Ishikawa (cell line): Measurements from ENCODE around the gene AHSG.

ENCODE experiments used
- CEBPB ChIP-seq: IDR thresholded peaks from 2 replicates; pipeline ENCODE4 v1.6.1; 2012
- CREB1 ChIP-seq: IDR thresholded peaks from 2 replicates; pipeline ENCODE4 v1.6.1; 2012; ENCODE audit warnings: low read depth
- EGR1 ChIP-seq: IDR thresholded peaks from 2 replicates; pipeline ENCODE4 v1.6.1; 2012
- EP300 ChIP-seq: IDR thresholded peaks from 2 replicates; pipeline ENCODE4 v1.6.1; 2012; ENCODE audit warnings: borderline replicate concordance
- FOXM1 ChIP-seq: IDR thresholded peaks from 2 replicates; pipeline ENCODE4 v1.6.1; 2012; ENCODE audit warnings: low read depth, borderline replicate concordance
- MAX ChIP-seq: IDR thresholded peaks from 2 replicates; pipeline ENCODE4 v1.6.1; 2012
- NFIC ChIP-seq: IDR thresholded peaks from 2 replicates; pipeline ENCODE4 v1.6.1; 2012
- RAD21 ChIP-seq: IDR thresholded peaks from 2 replicates; pipeline ENCODE4 v1.6.1; 2012; ENCODE audit warnings: low read depth
- REST ChIP-seq: IDR thresholded peaks from 2 replicates; pipeline ENCODE4 v1.6.1; 2012; ENCODE audit warnings: low read depth, mild to moderate bottlenecking
- TAF1 ChIP-seq: IDR thresholded peaks from 2 replicates; pipeline ENCODE4 v1.6.1; 2012; ENCODE audit warnings: low read depth, mild to moderate bottlenecking
- TCF12 ChIP-seq: IDR thresholded peaks from 2 replicates; pipeline ENCODE4 v1.6.1; 2012; ENCODE audit warnings: low read depth
- TEAD4 ChIP-seq: IDR thresholded peaks from 2 replicates; pipeline ENCODE4 v1.6.1; 2012
- USF1 ChIP-seq: IDR thresholded peaks from 2 replicates; pipeline ENCODE4 v1.6.1; 2012
- YY1 ChIP-seq: IDR thresholded peaks from 2 replicates; pipeline ENCODE4 v1.6.1; 2012; ENCODE audit warnings: low read depth
- ZBTB7A ChIP-seq: IDR thresholded peaks from 2 replicates; pipeline ENCODE4 v1.6.1; 2012; ENCODE audit warnings: low read depth

The AHSG gene

GRCh38 chr3:186596568-186597287 is 16.1 kb upstream of the AHSG start:
- TF ChIP-seq TAF1 (no peak), REST (peak; percentile 41), CEBPB (no peak), USF1 (no peak), NFIC (no peak)

GRCh38 chr3:186598108-186598784 is 14.6 kb upstream of the AHSG start:
- TF ChIP-seq MAX (peak; percentile 67; the same call in 1 of the 2 replicates), CEBPB (peak; percentile 80), FOXM1 (no peak), CREB1 (no peak), EP300 (no peak; the same call in 1 of the 2 replicates), REST (no peak), ZBTB7A (no peak), NFIC (peak; percentile 31; the same call in 1 of the 2 replicates), USF1 (peak; percentile 42; the same call in 1 of the 2 replicates), RAD21 (no peak), YY1 (no peak), TAF1 (no peak), TCF12 (0 out of 2 replicates have a peak, but pooled peaks have one; percentile 10), EGR1 (no peak), TEAD4 (peak; percentile 75)

GRCh38 chr3:186598794-186599141 is 14.1 kb upstream of the AHSG start:
- TF ChIP-seq MAX (no peak), EP300 (no peak), TEAD4 (no peak), FOXM1 (no peak)

- TF ChIP-seq CEBPB: no peak
- TF ChIP-seq USF1: no peak
- TF ChIP-seq NFIC: no peak; the same call in 1 of the 2 replicates
- TF ChIP-seq CREB1: no peak
- TF ChIP-seq TAF1: no peak
- no peak; the same call in 1 of the 2 replicates for TF ChIP-seq EP300
- no peak for TF ChIP-seq TCF12
- no peak for TF ChIP-seq RAD21
- TF ChIP-seq ZBTB7A: no peak
- no peak for TF ChIP-seq TEAD4
- no peak for TF ChIP-seq MAX
These were observed 13.6 kb upstream of the AHSG start for GRCh38 chr3:186599142-186599784.

GRCh38 chr3:186599785-186600166 is 13.1 kb upstream of the AHSG start:
- TF ChIP-seq NFIC: no peak
- no peak for TF ChIP-seq CREB1
- no peak for TF ChIP-seq EP300
- no peak for TF ChIP-seq USF1
- no peak for TF ChIP-seq REST
- no peak for TF ChIP-seq TAF1
- no peak for TF ChIP-seq YY1
- no peak for TF ChIP-seq MAX
- no peak for TF ChIP-seq EGR1
- no peak for TF ChIP-seq CEBPB
- no peak for TF ChIP-seq ZBTB7A
- no peak for TF ChIP-seq RAD21
- TF ChIP-seq FOXM1: no peak
- no peak for TF ChIP-seq TCF12
- no peak for TF ChIP-seq TEAD4
